Lung (tissue), 12 donors: ENCODE data around the gene ANLN. TPM values are rescaled to one million over a fixed set of nuclear protein-coding genes. Genes with fewer than 3 reads are reported as not detected.

Source experiments
- ATAC-seq: fragments of 200-7000 bp; cut with Tn5 transposase; one replicate; pipeline ENCODE4 v1.9.1; 2020; ENCODE audit warnings: moderate number of reproducible peaks; ENCODE audit not compliant: insufficient read depth, low FRiP score
- DNase-seq, 3 donors: peaks; one replicate each; pipeline ENCODE4 v3.0.0-alpha.2; 2013 to 2017
- H3K27ac ChIP-seq, 2 donors: one replicate each; pipeline ENCODE4 v1.5.1; 2013; ENCODE audit warnings: mild to moderate bottlenecking in 2 of 2, moderate library complexity in 2 of 2, control low read depth in 1 of 2, inconsistent platforms in 1 of 2, low read depth in 1 of 2, low read length in 1 of 2
- H3K27me3 ChIP-seq, 3 donors: one replicate each; pipeline ENCODE4 v1.5.1; 2013; ENCODE audit warnings: low read length in 2 of 3; ENCODE audit not compliant: control insufficient read depth in 3 of 3, insufficient read depth in 3 of 3
- H3K36me3 ChIP-seq, 4 donors: one replicate each; pipeline ENCODE4 v1.5.1; 2013; ENCODE audit warnings: low read length in 4 of 4, mild to moderate bottlenecking in 1 of 4, moderate library complexity in 1 of 4; ENCODE audit not compliant: control insufficient read depth in 4 of 4, insufficient read depth in 4 of 4
- H3K4me1 ChIP-seq, 5 donors: one replicate each; pipeline ENCODE4 v1.5.1; 2013; ENCODE audit warnings: low read length in 5 of 5, mild to moderate bottlenecking in 2 of 5, moderate library complexity in 1 of 5; ENCODE audit not compliant: control insufficient read depth in 5 of 5, insufficient read depth in 5 of 5
- H3K4me3 ChIP-seq: one replicate; pipeline ENCODE4 v1.5.1; 2013; ENCODE audit warnings: mild to moderate bottlenecking, control low read depth, moderate library complexity
- H3K9ac ChIP-seq, 2 donors: one replicate each; pipeline ENCODE4 v1.5.1; 2013; ENCODE audit warnings: low read length in 2 of 2, control low read depth in 1 of 2; ENCODE audit not compliant: insufficient read depth in 1 of 2
- H3K9me3 ChIP-seq, 4 donors: one replicate each; pipeline ENCODE4 v1.5.1; 2013; ENCODE audit warnings: low read length in 3 of 4, mild to moderate bottlenecking in 1 of 4, moderate library complexity in 1 of 4; ENCODE audit not compliant: control insufficient read depth in 4 of 4, insufficient read depth in 3 of 4
- CTCF ChIP-seq: IDR thresholded peaks from 2 replicates; pipeline ENCODE4 v1.5.1; 2012; ENCODE audit warnings: mild to moderate bottlenecking; ENCODE audit errors: control extremely low read depth, extremely low read depth
- WGBS, 2 donors: extraction: QIAGEN DNeasy Blood & Tissue Kit; methylation state at CpG; one replicate each; pipeline ENCODE4 v1.1.7; 2013; 5-methylcytosine and 5-hydroxymethylcytosine counted together
- polyA plus RNA-seq, 2 donors: library from polyadenylated mRNA; stranded (reverse); fragments of 200-250 nt; gene quantifications; one replicate each; pipeline ENCODE4 v1.2.1, GENCODE V29; 2013
- total RNA-seq, 2 donors: library from RNA; depleted of rRNA in 1 of 2; stranded (reverse); fragments of >200 nt in 1 of 2; gene quantifications; one replicate each; pipeline ENCODE4 v1.2.1, GENCODE V29; 2014 to 2021
- donor health status: control.
- donor health status: control.
- donor health status: Bipolar disorder and iron deficiency.
- donor health status: healthy.
- donor health status: DM: yes; HTN: yes; CAD: no.

ANLN gene
- total and polyA plus RNA-seq, 4 donors = 1.4 to 13.8 (median 3.2) TPM

DNA sequence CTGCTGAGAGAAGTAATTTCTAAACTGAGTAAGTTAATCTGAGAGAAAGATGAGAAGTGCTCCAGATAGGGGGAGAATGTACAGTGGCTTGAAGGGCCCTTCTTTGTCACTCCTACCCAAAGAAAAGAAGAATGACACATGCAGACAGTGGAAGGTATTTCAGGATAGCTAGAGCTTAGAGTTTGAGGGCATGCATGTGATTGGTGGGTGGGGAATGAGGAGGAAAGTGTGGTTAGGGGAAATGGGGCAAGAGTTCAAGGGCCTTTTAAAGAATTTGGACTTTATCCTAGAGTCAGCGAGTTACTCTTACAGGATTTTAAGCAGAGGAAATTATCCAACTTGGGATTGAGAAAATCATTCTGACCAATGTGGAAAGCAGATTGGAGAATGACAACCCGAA lies 50.0 kb downstream of the ANLN start:
- DNase-seq (peak in 1 of 3 donors; percentile 6), ATAC-seq (no peak)
- no peak for TF ChIP-seq CTCF
- Histone ChIP-seq H3K9me3 (no peaks in the 10 kb centered on the region), H3K4me3 (no peak overlapping the region), H3K27ac (no peak overlapping the region), H3K4me1 (peaks cover 0 to 3% (median 0%) of the 10 kb centered on the region in 5 donors), H3K36me3 (peaks cover 0 to 15% (median under 1%) of the 10 kb centered on the region in 4 donors), H3K9ac (no peak overlapping the region), H3K27me3 (no peaks in the 10 kb centered on the region)
- WGBS, 2 donors = 46 to 59% methylated on average over 2 of the region's 2 CpGs

- ATAC-seq = no peak
- Histone ChIP-seq H3K27me3 (no peaks in the 10 kb centered on the region), H3K9ac (no peak overlapping the region), H3K36me3 (peaks cover 0 to 11% (median under 1%) of the 10 kb centered on the region in 4 donors), H3K9me3 (no peaks in the 10 kb centered on the region), H3K27ac (no peak overlapping the region), H3K4me3 (no peak overlapping the region), H3K4me1 (peaks cover 0 to 3% (median 0%) of the 10 kb centered on the region in 5 donors)
- WGBS, 2 donors = 45 to 49% methylated on average over 3 of the region's 3 CpGs
- TF ChIP-seq CTCF = no peak
- peak in 2 of 3 donors; percentile 35 to 43 for DNase-seq
Observed at GRCh38 chr7:36440880-36441279, 51.2 kb downstream of the ANLN start.

DNA sequence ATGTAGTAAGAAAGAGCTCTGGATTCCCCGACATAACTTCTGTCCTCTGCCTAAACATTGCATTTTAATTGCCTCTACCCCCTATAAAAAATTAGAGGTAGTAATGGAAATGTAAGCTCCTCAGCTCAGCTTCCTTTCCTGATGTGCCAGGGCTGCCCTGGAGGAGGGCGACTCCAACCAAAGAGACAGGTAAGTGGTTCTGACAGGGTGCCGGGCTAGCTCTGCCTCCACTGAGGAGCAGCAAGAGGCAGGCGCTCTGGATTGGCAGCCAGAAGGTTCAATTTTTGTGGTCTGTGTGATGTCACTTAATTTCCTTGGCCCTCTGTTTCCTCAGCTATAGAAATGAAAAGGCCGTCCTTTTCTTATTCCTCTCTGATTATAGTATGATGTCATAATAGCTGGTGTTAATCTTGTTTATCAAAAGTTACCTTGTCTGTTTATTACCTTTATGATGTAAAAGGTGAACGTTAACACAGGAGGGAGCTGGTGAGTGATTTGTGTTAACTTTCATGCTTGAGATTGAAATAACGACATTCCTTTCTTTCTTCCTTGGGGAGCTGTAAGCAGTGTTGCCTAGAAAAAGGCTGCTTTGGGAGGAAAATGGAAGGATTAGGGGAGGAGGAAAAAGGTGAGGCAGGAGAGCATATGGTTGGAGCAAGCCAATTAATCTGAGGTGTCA lies 51.8 kb downstream of the ANLN start:
- no peak for TF ChIP-seq CTCF
- H3K4me3 ChIP-seq = no peak overlapping the region
- no peaks in the 10 kb centered on the region for H3K9me3 ChIP-seq
- no peaks in the 10 kb centered on the region for H3K27me3 ChIP-seq
- peaks cover 0 to 10% (median under 1%) of the 10 kb centered on the region in 4 donors for H3K36me3 ChIP-seq
- H3K9ac ChIP-seq = no peak overlapping the region
- ATAC-seq (no peak), DNase-seq (peak in 1 of 3 donors; percentile 9)
- H3K27ac ChIP-seq = no peak overlapping the region
- H3K4me1 ChIP-seq = peaks cover 0 to 3% (median 0%) of the 10 kb centered on the region in 5 donors
- 58 to 67% methylated on average over 7 of the region's 7 CpGs for WGBS, 2 donors
